Ishikawa (cell line): ENCODE results near the gene PTAR1.

ENCODE experiments used
- EP300 ChIP-seq: IDR thresholded peaks from 2 replicates; pipeline ENCODE4 v1.6.1; 2012; ENCODE audit warnings: borderline replicate concordance
- RAD21 ChIP-seq: IDR thresholded peaks from 2 replicates; pipeline ENCODE4 v1.6.1; 2012; ENCODE audit warnings: low read depth
- TEAD4 ChIP-seq: IDR thresholded peaks from 2 replicates; pipeline ENCODE4 v1.6.1; 2012
- YY1 ChIP-seq: IDR thresholded peaks from 2 replicates; pipeline ENCODE4 v1.6.1; 2012; ENCODE audit warnings: low read depth
- TF ChIP-seq, protein P1 (sequence below): IDR thresholded peaks from 2 replicates; pipeline ENCODE4 v1.6.1; 2012

DNA sequence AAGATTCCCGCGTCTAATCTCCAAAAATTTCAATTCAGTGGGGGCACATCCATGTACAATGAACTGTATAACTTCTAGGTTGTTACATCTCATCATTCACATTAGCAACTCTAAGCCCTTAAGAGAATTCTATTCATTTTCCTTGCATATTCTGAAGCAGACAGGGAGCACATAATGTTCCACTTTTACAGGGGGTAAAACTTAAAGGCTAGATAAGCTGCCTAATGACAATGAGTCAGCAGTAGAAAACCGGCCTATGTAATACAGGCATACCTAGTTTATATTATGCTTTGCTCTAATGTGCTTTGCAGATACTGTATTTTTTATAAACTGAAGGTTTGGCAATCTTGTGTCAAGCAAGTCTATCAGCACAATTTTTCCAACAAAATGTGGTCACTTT lies 40.4 kb downstream of the PTAR1 start:
- TF ChIP-seq TEAD4 (no peak), RAD21 (no peak), EP300 (no peak), YY1 (no peak)
- TF ChIP-seq, protein P1, sequence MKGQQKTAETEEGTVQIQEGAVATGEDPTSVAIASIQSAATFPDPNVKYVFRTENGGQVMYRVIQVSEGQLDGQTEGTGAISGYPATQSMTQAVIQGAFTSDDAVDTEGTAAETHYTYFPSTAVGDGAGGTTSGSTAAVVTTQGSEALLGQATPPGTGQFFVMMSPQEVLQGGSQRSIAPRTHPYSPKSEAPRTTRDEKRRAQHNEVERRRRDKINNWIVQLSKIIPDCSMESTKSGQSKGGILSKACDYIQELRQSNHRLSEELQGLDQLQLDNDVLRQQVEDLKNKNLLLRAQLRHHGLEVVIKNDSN = no peak
